ENCODE data around the gene RPS6KA2. TPM values are rescaled to one million over a fixed set of nuclear protein-coding genes. Genes with fewer than 3 reads are reported as not detected.

Gene RPS6KA2
- total RNA-seq, 1 experiment from 2014 or later = 12.3 TPM

DNA sequence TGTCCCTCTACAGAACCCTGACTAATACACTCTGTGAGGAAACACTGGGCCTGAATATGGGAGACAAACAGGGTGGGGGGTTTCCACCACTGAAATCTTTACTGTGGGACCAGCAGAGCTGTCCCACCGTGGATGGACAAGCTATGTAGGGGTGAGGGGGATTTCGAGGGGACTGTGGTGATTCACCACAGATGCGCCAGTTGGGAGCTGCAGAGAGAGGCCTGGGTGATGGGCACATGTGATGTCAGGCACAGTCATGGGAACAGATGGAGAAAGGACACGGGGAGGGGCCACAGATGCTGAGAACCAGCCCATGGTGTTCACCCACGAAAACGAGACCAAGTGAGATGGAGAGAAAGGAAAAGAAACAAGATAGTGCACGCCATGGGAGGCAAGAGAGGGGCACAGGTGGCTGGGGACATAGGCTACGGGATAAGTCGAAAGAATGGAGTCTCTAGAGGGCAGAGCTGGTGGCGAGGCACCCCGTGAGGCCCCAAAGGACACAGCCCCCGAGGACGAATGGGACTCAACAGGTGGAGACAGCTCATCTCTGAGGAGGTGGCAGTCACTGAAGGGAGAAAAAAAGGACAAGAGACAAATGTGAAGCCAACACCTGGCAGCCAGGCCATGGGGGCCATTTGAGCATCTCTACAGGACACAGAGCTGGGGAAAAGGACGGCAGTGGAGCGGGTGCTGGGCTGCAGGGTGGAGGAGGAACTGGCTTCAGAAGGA lies 30.1 kb downstream of the RPS6KA2 start:
- Mint-ChIP-seq H3K4me3 (no peak overlapping the region), H3K9me3 (no peaks in the 10 kb centered on the region; a peak in 1 of 5 replicates), H3K27me3 (ENCODE audit: low read depth) (peaks cover 1% of the 10 kb centered on the region; the same call in 1 of the 2 replicates), H3K4me1 (peaks cover 19% of the 10 kb centered on the region in 2 experiments), H3K36me3 (ENCODE audit: insufficient read depth in 1 of 3, low read depth in 3 of 3) (peaks cover 0 to 8% (median 2%) of the 10 kb centered on the region in 3 experiments; a peak in 3 of 7 replicates), H3K27ac (no peak overlapping the region; a peak in 3 of 7 replicates)
- Histone ChIP-seq H2AK5ac (ENCODE audit: insufficient read length, low read length) (no peak overlapping the region), H2BK20ac (ENCODE audit: low read depth, low read length, poor library complexity, severe bottlenecking) (no peak overlapping the region), H4K20me1 (ENCODE audit: control insufficient read depth, insufficient read depth, insufficient read length) (no peaks in the 10 kb centered on the region), H2AFZ (ENCODE audit: low read length) (no peak overlapping the region), H3K14ac (ENCODE audit: insufficient read depth, low read length) (no peak overlapping the region), H4K5ac (ENCODE audit: insufficient read length, low read depth, low read length) (no peak overlapping the region), H3K56ac (ENCODE audit: insufficient read length, low read depth, low read length) (no peak overlapping the region), H3K79me1 (ENCODE audit: insufficient read depth, low read depth, low read length, poor library complexity, severe bottlenecking) (peaks cover 5% of the 10 kb centered on the region), H2BK5ac (ENCODE audit: insufficient read length, low read length) (no peak overlapping the region), H3K79me2 (ENCODE audit: insufficient read depth, low read length) (peaks cover 2% of the 10 kb centered on the region; the same call in 1 of the 2 replicates), H2BK120ac (ENCODE audit: low read depth, low read length, poor library complexity, severe bottlenecking) (no peak overlapping the region), H3K18ac (ENCODE audit: insufficient read length, low read depth, low read length) (no peak overlapping the region), H3K4me1 (ENCODE audit: insufficient read depth, low read length) (peaks cover 3% of the 10 kb centered on the region; the same call in 1 of the 2 replicates), H3T11ph (ENCODE audit: low read length) (no peak overlapping the region), H2BK15ac (ENCODE audit: low read depth, low read length) (no peak overlapping the region), H3K27ac (ENCODE audit: insufficient read length, low read depth, low read length) (no peak overlapping the region), H3K23me2 (ENCODE audit: insufficient read length, low read depth, low read length, poor library complexity, severe bottlenecking) (no peaks in the 10 kb centered on the region), H4K8ac (replicated peaks; ENCODE audit: insufficient read length, low read depth, low read length) (no peak overlapping the region), H3K9ac (ENCODE audit: extremely low read depth, insufficient read length, low read length) (no peak overlapping the region), H4K91ac (ENCODE audit: insufficient read length, low read depth, low read length) (no peak overlapping the region), H2BK12ac (ENCODE audit: insufficient read length, low read depth, low read length) (no peak overlapping the region), H3K4ac (ENCODE audit: low read depth, low read length) (no peak overlapping the region), H3K4me2 (ENCODE audit: insufficient read depth, insufficient read length, low read length) (no peak overlapping the region), H3K27me3 (ENCODE audit: insufficient read depth, low read length) (no peaks in the 10 kb centered on the region), H3K9me3 (ENCODE audit: control insufficient read depth, low read depth, low read length) (no peaks in the 10 kb centered on the region), H3K23ac (ENCODE audit: insufficient read length, low read depth, low read length) (no peak overlapping the region)
- WGBS (ENCODE audit: extremely low coverage, insufficient read length, low lambda C conversion rate) = no CpG with 5 or more reads among the region's 15 CpGs
- DNase-seq = no peak
- TF ChIP-seq, protein P1, sequence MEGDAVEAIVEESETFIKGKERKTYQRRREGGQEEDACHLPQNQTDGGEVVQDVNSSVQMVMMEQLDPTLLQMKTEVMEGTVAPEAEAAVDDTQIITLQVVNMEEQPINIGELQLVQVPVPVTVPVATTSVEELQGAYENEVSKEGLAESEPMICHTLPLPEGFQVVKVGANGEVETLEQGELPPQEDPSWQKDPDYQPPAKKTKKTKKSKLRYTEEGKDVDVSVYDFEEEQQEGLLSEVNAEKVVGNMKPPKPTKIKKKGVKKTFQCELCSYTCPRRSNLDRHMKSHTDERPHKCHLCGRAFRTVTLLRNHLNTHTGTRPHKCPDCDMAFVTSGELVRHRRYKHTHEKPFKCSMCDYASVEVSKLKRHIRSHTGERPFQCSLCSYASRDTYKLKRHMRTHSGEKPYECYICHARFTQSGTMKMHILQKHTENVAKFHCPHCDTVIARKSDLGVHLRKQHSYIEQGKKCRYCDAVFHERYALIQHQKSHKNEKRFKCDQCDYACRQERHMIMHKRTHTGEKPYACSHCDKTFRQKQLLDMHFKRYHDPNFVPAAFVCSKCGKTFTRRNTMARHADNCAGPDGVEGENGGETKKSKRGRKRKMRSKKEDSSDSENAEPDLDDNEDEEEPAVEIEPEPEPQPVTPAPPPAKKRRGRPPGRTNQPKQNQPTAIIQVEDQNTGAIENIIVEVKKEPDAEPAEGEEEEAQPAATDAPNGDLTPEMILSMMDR (conservative IDR thresholded peaks at IDR 0.05) = no peak
